Liver (tissue), 3 donors: ENCODE measurements around the gene HAUS7.

Experiments
- FOXA1 ChIP-seq: IDR thresholded peaks from 2 replicates; pipeline ENCODE4 v1.6.1; 2016; ENCODE audit warnings: antibody characterized with exemption
- GABPA ChIP-seq, 2 donors: IDR thresholded peaks in 1 of 2; conservative IDR thresholded peaks in 1 of 2; 2 replicates each; pipeline ENCODE4 v1.6.1; 2016; ENCODE audit warnings: antibody characterized with exemption in 2 of 2, mild to moderate bottlenecking in 1 of 2, moderate library complexity in 1 of 2
- NR2F2 ChIP-seq: IDR thresholded peaks from 2 replicates; pipeline ENCODE4 v1.6.1; 2016; ENCODE audit warnings: antibody characterized with exemption
- SP1 ChIP-seq: IDR thresholded peaks from 2 replicates; pipeline ENCODE4 v1.6.1; 2018; ENCODE audit warnings: antibody characterized with exemption, mild to moderate bottlenecking
- TF ChIP-seq, protein P1 (sequence below): fragments of 150-350 bp; IDR thresholded peaks from 2 replicates; pipeline ENCODE4 v1.5.1; 2017; ENCODE audit warnings: improper control_type of control experiment, low read depth, low read length; ENCODE audit not compliant: missing input control
- TF ChIP-seq, protein P2 (sequence below): IDR thresholded peaks from 2 replicates; pipeline ENCODE4 v1.6.1; 2016; ENCODE audit warnings: antibody characterized with exemption
- TF ChIP-seq, protein P3 (sequence below): IDR thresholded peaks from 2 replicates; pipeline ENCODE4 v1.6.1; 2016; ENCODE audit warnings: antibody characterized with exemption, mild to moderate bottlenecking
- donor health status: healthy.
- donor health status: healthy.

DNA sequence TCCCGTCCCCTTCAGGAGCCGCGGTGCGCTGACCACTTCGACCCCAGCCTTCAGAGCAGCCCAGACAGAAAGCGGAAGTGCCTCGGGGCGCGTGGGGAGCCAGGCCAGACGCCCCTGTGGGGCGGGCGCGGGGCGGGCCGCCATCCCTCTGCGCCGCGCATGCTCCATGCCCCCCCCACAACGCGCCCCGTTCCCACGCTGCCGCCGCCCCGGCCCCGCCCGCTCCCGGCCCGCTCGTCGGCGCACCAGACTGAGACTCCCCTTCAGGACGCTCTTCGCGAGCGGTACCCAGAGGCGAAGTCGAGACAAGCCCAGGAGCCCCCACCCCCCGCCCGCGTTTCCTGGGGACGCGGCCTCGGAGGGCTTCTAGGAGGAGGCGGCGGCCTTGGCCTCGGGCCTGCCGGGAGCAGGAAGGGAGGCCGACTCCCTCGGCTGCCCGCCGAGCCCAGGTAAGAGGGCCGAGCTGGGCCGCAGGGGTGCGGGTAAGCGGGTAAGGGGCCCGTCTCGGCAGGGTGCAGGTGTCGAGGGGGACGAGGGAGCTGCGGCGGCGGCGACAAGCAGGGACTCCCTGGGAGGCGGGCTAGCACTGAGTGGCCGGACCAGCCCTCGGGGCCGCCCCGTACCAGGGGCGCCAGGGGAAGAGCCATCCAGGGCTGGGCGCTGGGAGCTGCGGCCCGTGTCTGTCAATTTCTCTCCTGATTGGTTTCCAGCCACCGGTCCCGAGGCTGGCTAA, 59.0 kb downstream of the HAUS7 start, which contains the start of gene ZFP92:
- TF ChIP-seq, protein P1, sequence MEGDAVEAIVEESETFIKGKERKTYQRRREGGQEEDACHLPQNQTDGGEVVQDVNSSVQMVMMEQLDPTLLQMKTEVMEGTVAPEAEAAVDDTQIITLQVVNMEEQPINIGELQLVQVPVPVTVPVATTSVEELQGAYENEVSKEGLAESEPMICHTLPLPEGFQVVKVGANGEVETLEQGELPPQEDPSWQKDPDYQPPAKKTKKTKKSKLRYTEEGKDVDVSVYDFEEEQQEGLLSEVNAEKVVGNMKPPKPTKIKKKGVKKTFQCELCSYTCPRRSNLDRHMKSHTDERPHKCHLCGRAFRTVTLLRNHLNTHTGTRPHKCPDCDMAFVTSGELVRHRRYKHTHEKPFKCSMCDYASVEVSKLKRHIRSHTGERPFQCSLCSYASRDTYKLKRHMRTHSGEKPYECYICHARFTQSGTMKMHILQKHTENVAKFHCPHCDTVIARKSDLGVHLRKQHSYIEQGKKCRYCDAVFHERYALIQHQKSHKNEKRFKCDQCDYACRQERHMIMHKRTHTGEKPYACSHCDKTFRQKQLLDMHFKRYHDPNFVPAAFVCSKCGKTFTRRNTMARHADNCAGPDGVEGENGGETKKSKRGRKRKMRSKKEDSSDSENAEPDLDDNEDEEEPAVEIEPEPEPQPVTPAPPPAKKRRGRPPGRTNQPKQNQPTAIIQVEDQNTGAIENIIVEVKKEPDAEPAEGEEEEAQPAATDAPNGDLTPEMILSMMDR: no peak
- TF ChIP-seq, protein P2, sequence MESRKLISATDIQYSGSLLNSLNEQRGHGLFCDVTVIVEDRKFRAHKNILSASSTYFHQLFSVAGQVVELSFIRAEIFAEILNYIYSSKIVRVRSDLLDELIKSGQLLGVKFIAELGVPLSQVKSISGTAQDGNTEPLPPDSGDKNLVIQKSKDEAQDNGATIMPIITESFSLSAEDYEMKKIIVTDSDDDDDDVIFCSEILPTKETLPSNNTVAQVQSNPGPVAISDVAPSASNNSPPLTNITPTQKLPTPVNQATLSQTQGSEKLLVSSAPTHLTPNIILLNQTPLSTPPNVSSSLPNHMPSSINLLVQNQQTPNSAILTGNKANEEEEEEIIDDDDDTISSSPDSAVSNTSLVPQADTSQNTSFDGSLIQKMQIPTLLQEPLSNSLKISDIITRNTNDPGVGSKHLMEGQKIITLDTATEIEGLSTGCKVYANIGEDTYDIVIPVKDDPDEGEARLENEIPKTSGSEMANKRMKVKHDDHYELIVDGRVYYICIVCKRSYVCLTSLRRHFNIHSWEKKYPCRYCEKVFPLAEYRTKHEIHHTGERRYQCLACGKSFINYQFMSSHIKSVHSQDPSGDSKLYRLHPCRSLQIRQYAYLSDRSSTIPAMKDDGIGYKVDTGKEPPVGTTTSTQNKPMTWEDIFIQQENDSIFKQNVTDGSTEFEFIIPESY: no peak
- no peak for TF ChIP-seq GABPA (IDR thresholded peaks at IDR 0.05 in 1 of 2, conservative IDR thresholded peaks at IDR 0.05 in 1 of 2)
- TF ChIP-seq NR2F2: no peak
- TF ChIP-seq FOXA1: no peak
- TF ChIP-seq, protein P3, sequence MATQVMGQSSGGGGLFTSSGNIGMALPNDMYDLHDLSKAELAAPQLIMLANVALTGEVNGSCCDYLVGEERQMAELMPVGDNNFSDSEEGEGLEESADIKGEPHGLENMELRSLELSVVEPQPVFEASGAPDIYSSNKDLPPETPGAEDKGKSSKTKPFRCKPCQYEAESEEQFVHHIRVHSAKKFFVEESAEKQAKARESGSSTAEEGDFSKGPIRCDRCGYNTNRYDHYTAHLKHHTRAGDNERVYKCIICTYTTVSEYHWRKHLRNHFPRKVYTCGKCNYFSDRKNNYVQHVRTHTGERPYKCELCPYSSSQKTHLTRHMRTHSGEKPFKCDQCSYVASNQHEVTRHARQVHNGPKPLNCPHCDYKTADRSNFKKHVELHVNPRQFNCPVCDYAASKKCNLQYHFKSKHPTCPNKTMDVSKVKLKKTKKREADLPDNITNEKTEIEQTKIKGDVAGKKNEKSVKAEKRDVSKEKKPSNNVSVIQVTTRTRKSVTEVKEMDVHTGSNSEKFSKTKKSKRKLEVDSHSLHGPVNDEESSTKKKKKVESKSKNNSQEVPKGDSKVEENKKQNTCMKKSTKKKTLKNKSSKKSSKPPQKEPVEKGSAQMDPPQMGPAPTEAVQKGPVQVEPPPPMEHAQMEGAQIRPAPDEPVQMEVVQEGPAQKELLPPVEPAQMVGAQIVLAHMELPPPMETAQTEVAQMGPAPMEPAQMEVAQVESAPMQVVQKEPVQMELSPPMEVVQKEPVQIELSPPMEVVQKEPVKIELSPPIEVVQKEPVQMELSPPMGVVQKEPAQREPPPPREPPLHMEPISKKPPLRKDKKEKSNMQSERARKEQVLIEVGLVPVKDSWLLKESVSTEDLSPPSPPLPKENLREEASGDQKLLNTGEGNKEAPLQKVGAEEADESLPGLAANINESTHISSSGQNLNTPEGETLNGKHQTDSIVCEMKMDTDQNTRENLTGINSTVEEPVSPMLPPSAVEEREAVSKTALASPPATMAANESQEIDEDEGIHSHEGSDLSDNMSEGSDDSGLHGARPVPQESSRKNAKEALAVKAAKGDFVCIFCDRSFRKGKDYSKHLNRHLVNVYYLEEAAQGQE: no peak
- no peak for TF ChIP-seq SP1
